Lung (tissue), 12 donors: ENCODE results near the gene IFT122. TPM values are rescaled to one million over a fixed set of nuclear protein-coding genes. Genes with fewer than 3 reads are reported as not detected.

Experiments
- ATAC-seq: fragments of 200-7000 bp; cut with Tn5 transposase; one replicate; pipeline ENCODE4 v1.9.1; 2020; ENCODE audit warnings: moderate number of reproducible peaks; ENCODE audit not compliant: insufficient read depth, low FRiP score
- DNase-seq, 3 donors: peaks; one replicate each; pipeline ENCODE4 v3.0.0-alpha.2; 2013 to 2017
- H3K27ac ChIP-seq, 2 donors: one replicate each; pipeline ENCODE4 v1.5.1; 2013; ENCODE audit warnings: mild to moderate bottlenecking in 2 of 2, moderate library complexity in 2 of 2, control low read depth in 1 of 2, inconsistent platforms in 1 of 2, low read depth in 1 of 2, low read length in 1 of 2
- H3K27me3 ChIP-seq, 3 donors: one replicate each; pipeline ENCODE4 v1.5.1; 2013; ENCODE audit warnings: low read length in 2 of 3; ENCODE audit not compliant: control insufficient read depth in 3 of 3, insufficient read depth in 3 of 3
- H3K36me3 ChIP-seq, 4 donors: one replicate each; pipeline ENCODE4 v1.5.1; 2013; ENCODE audit warnings: low read length in 4 of 4, mild to moderate bottlenecking in 1 of 4, moderate library complexity in 1 of 4; ENCODE audit not compliant: control insufficient read depth in 4 of 4, insufficient read depth in 4 of 4
- H3K4me1 ChIP-seq, 5 donors: one replicate each; pipeline ENCODE4 v1.5.1; 2013; ENCODE audit warnings: low read length in 5 of 5, mild to moderate bottlenecking in 2 of 5, moderate library complexity in 1 of 5; ENCODE audit not compliant: control insufficient read depth in 5 of 5, insufficient read depth in 5 of 5
- H3K4me3 ChIP-seq: one replicate; pipeline ENCODE4 v1.5.1; 2013; ENCODE audit warnings: mild to moderate bottlenecking, control low read depth, moderate library complexity
- H3K9ac ChIP-seq, 2 donors: one replicate each; pipeline ENCODE4 v1.5.1; 2013; ENCODE audit warnings: low read length in 2 of 2, control low read depth in 1 of 2; ENCODE audit not compliant: insufficient read depth in 1 of 2
- H3K9me3 ChIP-seq, 4 donors: one replicate each; pipeline ENCODE4 v1.5.1; 2013; ENCODE audit warnings: low read length in 3 of 4, mild to moderate bottlenecking in 1 of 4, moderate library complexity in 1 of 4; ENCODE audit not compliant: control insufficient read depth in 4 of 4, insufficient read depth in 3 of 4
- WGBS, 2 donors: extraction: QIAGEN DNeasy Blood & Tissue Kit; methylation state at CpG; one replicate each; pipeline ENCODE4 v1.1.7; 2013; 5-methylcytosine and 5-hydroxymethylcytosine counted together
- polyA plus RNA-seq, 2 donors: library from polyadenylated mRNA; stranded (reverse); fragments of 200-250 nt; gene quantifications; one replicate each; pipeline ENCODE4 v1.2.1, GENCODE V29; 2013
- total RNA-seq, 2 donors: library from RNA; depleted of rRNA in 1 of 2; stranded (reverse); fragments of >200 nt in 1 of 2; gene quantifications; one replicate each; pipeline ENCODE4 v1.2.1, GENCODE V29; 2014 to 2021
- TF ChIP-seq, protein P1 (sequence below): IDR thresholded peaks from 2 replicates; pipeline ENCODE4 v1.5.1; 2012; ENCODE audit warnings: mild to moderate bottlenecking; ENCODE audit errors: control extremely low read depth, extremely low read depth
- donor health status: control.
- donor health status: control.
- donor health status: Bipolar disorder and iron deficiency.
- donor health status: healthy.
- donor health status: DM: yes; HTN: yes; CAD: no.

Gene IFT122
- total and polyA plus RNA-seq, 4 donors, result 11.0 to 65.7 (median 31.7) TPM

DNA sequence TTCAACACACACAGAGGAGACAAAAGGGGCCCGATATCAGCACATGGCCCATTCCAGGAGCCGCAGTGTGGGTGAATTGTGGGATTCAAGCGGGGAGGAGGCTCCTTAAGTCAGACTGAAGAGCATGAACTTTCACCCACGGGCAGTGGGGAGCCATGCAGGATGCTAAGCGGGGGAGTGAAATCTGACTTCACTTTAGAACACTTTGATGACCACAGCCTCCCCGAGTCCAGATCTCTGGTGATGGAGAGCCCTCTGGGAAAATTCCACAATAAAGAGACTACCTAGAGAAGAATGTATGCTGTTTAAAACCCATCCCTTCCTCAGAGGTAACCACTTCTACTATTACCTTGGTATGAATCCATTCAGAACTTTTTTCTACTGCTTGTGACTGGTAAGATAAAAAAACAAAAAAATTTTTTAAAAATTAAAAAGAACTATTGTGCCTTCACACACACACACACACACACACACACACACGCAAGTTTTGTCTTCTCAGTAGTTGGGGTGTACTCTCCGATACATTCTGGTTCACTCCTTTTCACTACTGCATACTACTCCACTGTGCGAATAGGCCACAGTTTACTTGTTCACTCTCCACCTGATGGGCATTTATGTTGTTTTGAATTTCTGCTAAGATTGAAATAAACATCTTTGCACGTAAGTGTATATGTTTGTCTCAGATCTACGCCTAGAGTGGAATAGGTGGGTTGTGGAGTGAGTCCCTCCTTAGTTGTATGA is 100.9 kb downstream of the IFT122 start:
- Histone ChIP-seq H3K4me3 (no peak overlapping the region), H3K27ac (no peak overlapping the region), H3K36me3 (no peaks in the 10 kb centered on the region), H3K9ac (no peak overlapping the region), H3K4me1 (no peaks in the 10 kb centered on the region), H3K27me3 (no peaks in the 10 kb centered on the region), H3K9me3 (no peaks in the 10 kb centered on the region)
- DNase-seq, result no peak
- TF ChIP-seq, protein P1, sequence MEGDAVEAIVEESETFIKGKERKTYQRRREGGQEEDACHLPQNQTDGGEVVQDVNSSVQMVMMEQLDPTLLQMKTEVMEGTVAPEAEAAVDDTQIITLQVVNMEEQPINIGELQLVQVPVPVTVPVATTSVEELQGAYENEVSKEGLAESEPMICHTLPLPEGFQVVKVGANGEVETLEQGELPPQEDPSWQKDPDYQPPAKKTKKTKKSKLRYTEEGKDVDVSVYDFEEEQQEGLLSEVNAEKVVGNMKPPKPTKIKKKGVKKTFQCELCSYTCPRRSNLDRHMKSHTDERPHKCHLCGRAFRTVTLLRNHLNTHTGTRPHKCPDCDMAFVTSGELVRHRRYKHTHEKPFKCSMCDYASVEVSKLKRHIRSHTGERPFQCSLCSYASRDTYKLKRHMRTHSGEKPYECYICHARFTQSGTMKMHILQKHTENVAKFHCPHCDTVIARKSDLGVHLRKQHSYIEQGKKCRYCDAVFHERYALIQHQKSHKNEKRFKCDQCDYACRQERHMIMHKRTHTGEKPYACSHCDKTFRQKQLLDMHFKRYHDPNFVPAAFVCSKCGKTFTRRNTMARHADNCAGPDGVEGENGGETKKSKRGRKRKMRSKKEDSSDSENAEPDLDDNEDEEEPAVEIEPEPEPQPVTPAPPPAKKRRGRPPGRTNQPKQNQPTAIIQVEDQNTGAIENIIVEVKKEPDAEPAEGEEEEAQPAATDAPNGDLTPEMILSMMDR, result no peak
- ATAC-seq, result no peak
- 92% methylated on average over 11 of the region's 11 CpGs for WGBS, 2 donors

- ATAC-seq (no peak), DNase-seq (no peak)
- WGBS, 2 donors, result 91 to 97% methylated on average over 5 of the region's 5 CpGs
- Histone ChIP-seq H3K36me3 (no peaks in the 10 kb centered on the region), H3K9ac (no peak overlapping the region), H3K9me3 (no peaks in the 10 kb centered on the region), H3K4me1 (no peaks in the 10 kb centered on the region), H3K27ac (no peak overlapping the region), H3K27me3 (no peaks in the 10 kb centered on the region), H3K4me3 (no peak overlapping the region)
- TF ChIP-seq, protein P1, result no peak
Observed at GRCh38 chr3:129542747-129543146, 102.7 kb downstream of the IFT122 start.

- TF ChIP-seq, protein P1, result no peak
- Histone ChIP-seq H3K36me3 (no peaks in the 10 kb centered on the region), H3K4me1 (no peaks in the 10 kb centered on the region), H3K9me3 (no peaks in the 10 kb centered on the region), H3K27me3 (no peaks in the 10 kb centered on the region), H3K9ac (no peak within 1 kb of the TSS), H3K4me3 (no peak within 1 kb of the TSS), H3K27ac (no peak within 1 kb of the TSS)
- ATAC-seq, result no peak
- WGBS, 2 donors, result 89 to 93% methylated on average over 15 to 16 of the region's 16 CpGs
- DNase-seq, result no peak
Observed at GRCh38 chr3:129543156-129543790, 103.2 kb downstream of the IFT122 start, which contains the start of gene H1-8. Gene H1-8 (plus strand): TSS chr3:129543175. CDS start chr3:129543219, 44 bp downstream.
